H1 (cell line): ENCODE data around the gene MTURN. TPM values are rescaled to one million over a fixed set of nuclear protein-coding genes. Genes with fewer than 3 reads are reported as not detected.

Experiments
- CHD7 ChIP-seq: fragments of 300-600 bp; sonication (generic); IDR thresholded peaks from 2 replicates; pipeline ENCODE4 v1.7.1; 2012; ENCODE audit warnings: low read length, moderate library complexity, mild to moderate bottlenecking, inconsistent platforms; ENCODE audit not compliant: insufficient replicate concordance
- polyA plus RNA-seq, 7 experiments: library from polyadenylated mRNA; depleted of rRNA in 3 of 7; stranded (reverse) in 5 of 7; unstranded in 2 of 7; fragments of >200 nt in 5 of 7; fragments of 200-250 nt in 2 of 7; gene quantifications; 1 replicate in 5 of 7; 2 replicates in 1 of 7; 4 replicates in 1 of 7; pipeline versions ENCODE4 v1.2.1 to v1.2.3, GENCODE V29; 2011 to 2013; ENCODE audit warnings: missing spikeins in 2 of 7, mixed read lengths in 2 of 7
- total RNA-seq: library from RNA; stranded (reverse); fragmentation: NEBNext Ultra II Directional; extraction: Animal tissue kit (Norgen Biotek cat#: 25700); gene quantifications from 2 replicates; pipeline ENCODE4 v1.2.1, GENCODE V29; 2021

MTURN gene
- total and polyA plus RNA-seq, 2 of the 8 experiments (the other 6 are each of a cell fraction or from before 2014, with no cell fraction given) = 2.6 to 5.8 TPM

GRCh38 chr7:30088362-30088761, 46.4 kb upstream of the MTURN start (continued):
- peak; percentile 90 for TF ChIP-seq CHD7
